Measurements from ENCODE around the gene TMEM213. TPM values are rescaled to one million over a fixed set of nuclear protein-coding genes. Genes with fewer than 3 reads are reported as not detected.

The TMEM213 gene
- total RNA-seq, 4 donors from 2014 or later = not detected

DNA sequence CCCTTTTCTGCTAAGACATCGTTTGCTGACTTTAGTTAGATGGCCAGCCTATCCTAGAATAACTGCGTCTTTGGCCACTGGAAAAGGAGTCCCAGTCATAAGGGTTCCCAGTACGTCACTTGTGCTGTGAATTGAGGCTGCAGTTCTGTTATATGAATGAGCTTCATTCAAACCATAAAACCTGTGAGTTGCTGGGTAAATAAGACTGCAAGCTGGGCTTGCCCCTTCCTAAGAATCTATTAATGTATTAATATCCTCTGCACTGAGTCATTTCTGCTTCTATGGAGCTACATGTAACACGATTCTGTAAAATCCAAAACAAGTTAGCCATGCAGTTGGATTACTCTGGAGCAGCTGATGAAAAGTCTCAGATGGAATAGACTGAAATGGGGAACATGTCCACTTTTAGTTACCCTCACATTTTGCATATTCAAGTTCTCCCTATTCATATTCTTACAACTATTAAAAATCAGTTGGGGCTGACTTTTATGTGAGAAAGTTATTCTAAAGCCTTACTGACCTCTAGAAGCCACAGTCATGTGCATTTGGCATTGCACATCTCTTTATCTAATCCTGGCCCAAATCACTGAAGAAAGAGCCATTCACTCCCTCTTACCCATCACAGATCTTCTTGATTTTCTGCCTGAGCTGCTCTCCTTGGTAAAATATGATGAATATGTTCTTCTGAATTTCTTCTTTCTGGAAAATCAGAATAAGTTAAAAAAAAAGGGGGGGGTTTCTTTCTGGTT, 41.8 kb upstream of the TMEM213 start:
- WGBS, 2 donors (ENCODE audit: low coverage in 1 of 2) = 77 to 92% methylated on average over 2 to 4 of the region's 4 CpGs

DNA sequence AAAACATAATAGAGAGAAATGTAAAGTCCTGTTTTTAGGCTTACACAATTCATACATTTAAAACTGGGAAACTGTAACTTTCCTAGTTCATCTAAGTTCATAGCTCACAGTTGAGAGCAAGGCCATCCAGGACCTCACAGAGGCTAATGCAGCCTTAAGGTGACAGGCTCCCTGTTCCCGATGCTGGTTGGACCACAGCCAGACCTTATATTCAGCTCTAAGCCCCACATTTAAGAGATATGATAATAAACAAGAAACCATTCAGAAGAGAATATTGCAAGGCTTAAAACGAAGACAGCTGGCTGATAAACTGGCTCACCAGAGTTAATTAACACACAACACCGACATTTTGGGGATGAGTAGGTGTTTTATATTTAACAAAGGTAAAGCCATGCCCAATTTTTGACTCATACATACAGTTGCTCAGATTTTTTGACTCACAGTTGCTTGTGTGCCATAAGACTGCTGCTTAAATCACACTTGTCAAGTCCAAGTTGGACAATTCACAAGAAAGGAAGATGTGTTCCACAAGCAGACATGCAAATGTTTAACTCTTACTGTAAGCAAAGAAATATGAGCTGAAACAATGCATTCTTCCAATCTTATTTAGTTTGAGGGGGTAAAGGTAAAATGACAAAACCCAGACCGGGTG, 41.1 kb upstream of the TMEM213 start:
- in situ Hi-C loops (cut with MboI; ENCODE audit: low pct_ligation_motif_present in 1 of 4, low pct_unique_long_range_greater_than_20kb in 1 of 4, low sequenced_read_pairs in 3 of 4) = no loop called here
- 56 to 58% methylated on average over 2 to 4 of the region's 4 CpGs for WGBS, 2 donors (ENCODE audit: low coverage in 1 of 2)
- Histone ChIP-seq H3K4me1 (no peaks in the 10 kb centered on the region), H3K9me3 (no peaks in the 10 kb centered on the region), H3K4me3 (no peak overlapping the region), H3K36me3 (no peaks in the 10 kb centered on the region), H3K27me3 (no peaks in the 10 kb centered on the region), H3K27ac (no peak overlapping the region)
- DNase-seq = no peak
- intact Hi-C loops (cut with DNase I; ENCODE audit: low total_unique reads) = no loop called here
- TF ChIP-seq POLR2AphosphoS5 (IDR thresholded peaks at IDR 0.05) (no peak), EP300 (IDR thresholded peaks at IDR 0.05; ENCODE audit: low read depth) (no peak)
- TF ChIP-seq, protein P1, sequence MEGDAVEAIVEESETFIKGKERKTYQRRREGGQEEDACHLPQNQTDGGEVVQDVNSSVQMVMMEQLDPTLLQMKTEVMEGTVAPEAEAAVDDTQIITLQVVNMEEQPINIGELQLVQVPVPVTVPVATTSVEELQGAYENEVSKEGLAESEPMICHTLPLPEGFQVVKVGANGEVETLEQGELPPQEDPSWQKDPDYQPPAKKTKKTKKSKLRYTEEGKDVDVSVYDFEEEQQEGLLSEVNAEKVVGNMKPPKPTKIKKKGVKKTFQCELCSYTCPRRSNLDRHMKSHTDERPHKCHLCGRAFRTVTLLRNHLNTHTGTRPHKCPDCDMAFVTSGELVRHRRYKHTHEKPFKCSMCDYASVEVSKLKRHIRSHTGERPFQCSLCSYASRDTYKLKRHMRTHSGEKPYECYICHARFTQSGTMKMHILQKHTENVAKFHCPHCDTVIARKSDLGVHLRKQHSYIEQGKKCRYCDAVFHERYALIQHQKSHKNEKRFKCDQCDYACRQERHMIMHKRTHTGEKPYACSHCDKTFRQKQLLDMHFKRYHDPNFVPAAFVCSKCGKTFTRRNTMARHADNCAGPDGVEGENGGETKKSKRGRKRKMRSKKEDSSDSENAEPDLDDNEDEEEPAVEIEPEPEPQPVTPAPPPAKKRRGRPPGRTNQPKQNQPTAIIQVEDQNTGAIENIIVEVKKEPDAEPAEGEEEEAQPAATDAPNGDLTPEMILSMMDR (IDR thresholded peaks at IDR 0.05) = no peak

More for the DNA sequence above, 41.8 kb upstream of the TMEM213 start:
- H3K27me3 ChIP-seq = no peaks in the 10 kb centered on the region
- in situ Hi-C loops (cut with MboI; ENCODE audit: low pct_ligation_motif_present in 1 of 4, low pct_unique_long_range_greater_than_20kb in 1 of 4, low sequenced_read_pairs in 3 of 4) (no loop called here), intact Hi-C loops (cut with DNase I; ENCODE audit: low total_unique reads) (no loop called here)
- TF ChIP-seq EP300 (IDR thresholded peaks at IDR 0.05; ENCODE audit: low read depth) (no peak), POLR2A (IDR thresholded peaks at IDR 0.05) (no peak), POLR2AphosphoS5 (IDR thresholded peaks at IDR 0.05) (no peak)
- TF ChIP-seq, protein P1 (IDR thresholded peaks at IDR 0.05) = no peak
- no peaks in the 10 kb centered on the region for H3K4me1 ChIP-seq
- no peaks in the 10 kb centered on the region for H3K36me3 ChIP-seq
- no peak overlapping the region for H3K4me3 ChIP-seq
- no peak overlapping the region for H3K27ac ChIP-seq
- no peaks in the 10 kb centered on the region for H3K9me3 ChIP-seq
- DNase-seq = no peak

DNA sequence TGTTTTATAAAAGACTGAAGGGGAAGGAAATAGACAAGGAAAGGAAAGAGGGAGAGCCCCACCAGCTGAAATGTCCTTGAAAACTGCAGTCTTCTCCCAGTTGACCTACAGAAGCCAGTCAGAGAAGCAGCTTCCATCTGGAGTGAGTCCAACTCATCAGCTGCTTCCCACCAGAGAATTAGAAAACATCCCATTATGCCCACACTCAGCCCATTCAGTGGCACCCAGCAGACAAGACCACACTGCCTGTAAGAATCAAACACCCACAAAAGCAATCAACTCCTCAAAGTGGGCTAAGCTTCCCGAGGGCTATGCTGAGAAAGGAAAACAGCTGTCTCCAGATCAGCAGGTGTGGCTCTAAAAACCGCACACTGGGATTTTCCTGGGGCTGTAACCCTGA, 29.6 kb upstream of the TMEM213 start:
- Histone ChIP-seq H3K9me3 (no peaks in the 10 kb centered on the region), H3K4me1 (no peaks in the 10 kb centered on the region), H3K4me3 (no peak overlapping the region), H3K27ac (no peak overlapping the region), H3K36me3 (no peaks in the 10 kb centered on the region), H3K27me3 (no peaks in the 10 kb centered on the region)
- in situ Hi-C loops (cut with MboI; ENCODE audit: low pct_ligation_motif_present in 1 of 4, low pct_unique_long_range_greater_than_20kb in 1 of 4, low sequenced_read_pairs in 3 of 4) (no loop called here), intact Hi-C loops (cut with DNase I; ENCODE audit: low total_unique reads) (no loop called here)
- DNase-seq = no peak
- TF ChIP-seq POLR2A (IDR thresholded peaks at IDR 0.05) (no peak), EP300 (IDR thresholded peaks at IDR 0.05; ENCODE audit: low read depth) (no peak), POLR2AphosphoS5 (IDR thresholded peaks at IDR 0.05) (no peak)
- TF ChIP-seq, protein P1 (IDR thresholded peaks at IDR 0.05) = no peak
- 86% methylated on average over 2 of the region's 2 CpGs; no CpG with 5 or more reads in 1 of the 2 donors for WGBS, 2 donors (ENCODE audit: low coverage in 1 of 2)

DNA sequence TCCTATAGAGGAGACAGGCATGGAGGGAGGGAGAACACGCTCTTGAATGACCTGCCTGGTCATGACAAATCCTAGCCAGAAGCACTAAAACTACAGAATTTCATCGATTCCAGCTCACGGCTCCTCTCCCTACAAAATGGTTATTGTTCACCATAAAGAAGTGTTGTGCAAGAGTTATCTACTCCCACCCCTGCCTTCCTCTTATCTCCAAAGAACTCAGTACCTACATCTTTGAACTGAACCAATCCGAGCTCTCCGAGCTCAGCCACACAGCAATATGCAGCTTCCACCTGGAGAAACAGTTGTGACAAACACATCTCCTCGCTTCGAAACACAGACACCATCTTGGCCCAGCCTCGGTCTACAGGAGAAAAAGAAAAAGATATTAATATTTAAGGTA, 26.9 kb upstream of the TMEM213 start:
- Histone ChIP-seq H3K4me1 (no peaks in the 10 kb centered on the region), H3K4me3 (no peak overlapping the region), H3K36me3 (no peaks in the 10 kb centered on the region), H3K27ac (no peak overlapping the region), H3K27me3 (no peaks in the 10 kb centered on the region), H3K9me3 (no peaks in the 10 kb centered on the region)
- no peak for DNase-seq
- TF ChIP-seq, protein P1 (IDR thresholded peaks at IDR 0.05) = no peak
- no peak for TF ChIP-seq EP300 (IDR thresholded peaks at IDR 0.05; ENCODE audit: low read depth)
- no peak for TF ChIP-seq POLR2A (IDR thresholded peaks at IDR 0.05)
- TF ChIP-seq POLR2AphosphoS5 (IDR thresholded peaks at IDR 0.05) = no peak
- WGBS, 2 donors (ENCODE audit: low coverage in 1 of 2) = 84 to 87% methylated on average over 8 of the region's 8 CpGs
- in situ Hi-C loops (cut with MboI; ENCODE audit: low pct_ligation_motif_present in 1 of 4, low pct_unique_long_range_greater_than_20kb in 1 of 4, low sequenced_read_pairs in 3 of 4) = no loop called here
- intact Hi-C loops (cut with DNase I; ENCODE audit: low total_unique reads) = no loop called here

Measured in transverse colon (tissue), 4 donors.